GM18505 (cell line): ENCODE results near the gene RGS19.

Experiments
- ATAC-seq: cut with Tn5 transposase; IDR thresholded peaks from one replicate; pipeline ENCODE4 v1.9.1; 2021; ENCODE audit not compliant: unreplicated experiment
- POLR2A ChIP-seq: IDR thresholded peaks from 4 replicates; pipeline ENCODE4 v1.6.1; 2011; ENCODE audit warnings: borderline replicate concordance; ENCODE audit not compliant: insufficient read depth, insufficient read length; ENCODE audit errors: extremely low read depth

RGS19 gene

DNA sequence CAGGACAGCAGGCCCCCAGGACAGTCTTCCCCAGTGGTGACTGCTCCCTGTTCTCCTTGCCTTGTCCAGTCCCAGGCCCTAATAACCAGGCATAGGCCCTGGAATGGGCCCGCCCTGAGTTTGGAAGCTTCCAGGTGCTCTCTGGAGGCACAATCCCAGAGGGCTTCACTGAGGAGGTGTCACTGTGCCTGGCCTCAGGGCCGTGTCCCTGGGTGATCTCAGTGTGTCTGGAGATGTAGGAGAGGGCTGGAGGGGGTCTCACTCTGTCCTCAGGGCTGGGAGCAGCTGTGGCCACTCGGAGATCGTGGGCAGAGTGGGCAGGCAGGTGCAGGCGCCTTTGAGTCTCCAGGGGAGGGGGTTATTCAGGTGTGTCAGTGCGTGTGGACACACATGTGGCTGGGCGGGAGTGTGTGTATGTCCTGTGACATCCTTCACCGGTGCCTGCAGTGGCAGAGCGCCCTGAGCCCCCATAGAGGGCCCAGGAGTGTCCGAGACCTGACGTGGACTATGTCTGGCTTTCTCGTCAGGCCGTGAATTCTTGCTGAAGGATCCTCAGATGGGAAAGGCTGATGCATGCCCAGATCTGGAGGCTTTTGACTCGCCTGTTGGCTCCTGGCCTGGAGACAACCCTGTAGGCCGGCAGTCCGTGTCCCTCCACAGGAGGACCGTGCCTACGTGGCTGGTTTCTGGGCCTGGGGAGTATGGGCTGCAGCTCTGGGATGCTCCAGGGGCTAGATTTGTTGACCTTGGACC, 33.5 kb upstream of the RGS19 start:
- TF ChIP-seq POLR2A = no peak
- no peak for ATAC-seq

DNA sequence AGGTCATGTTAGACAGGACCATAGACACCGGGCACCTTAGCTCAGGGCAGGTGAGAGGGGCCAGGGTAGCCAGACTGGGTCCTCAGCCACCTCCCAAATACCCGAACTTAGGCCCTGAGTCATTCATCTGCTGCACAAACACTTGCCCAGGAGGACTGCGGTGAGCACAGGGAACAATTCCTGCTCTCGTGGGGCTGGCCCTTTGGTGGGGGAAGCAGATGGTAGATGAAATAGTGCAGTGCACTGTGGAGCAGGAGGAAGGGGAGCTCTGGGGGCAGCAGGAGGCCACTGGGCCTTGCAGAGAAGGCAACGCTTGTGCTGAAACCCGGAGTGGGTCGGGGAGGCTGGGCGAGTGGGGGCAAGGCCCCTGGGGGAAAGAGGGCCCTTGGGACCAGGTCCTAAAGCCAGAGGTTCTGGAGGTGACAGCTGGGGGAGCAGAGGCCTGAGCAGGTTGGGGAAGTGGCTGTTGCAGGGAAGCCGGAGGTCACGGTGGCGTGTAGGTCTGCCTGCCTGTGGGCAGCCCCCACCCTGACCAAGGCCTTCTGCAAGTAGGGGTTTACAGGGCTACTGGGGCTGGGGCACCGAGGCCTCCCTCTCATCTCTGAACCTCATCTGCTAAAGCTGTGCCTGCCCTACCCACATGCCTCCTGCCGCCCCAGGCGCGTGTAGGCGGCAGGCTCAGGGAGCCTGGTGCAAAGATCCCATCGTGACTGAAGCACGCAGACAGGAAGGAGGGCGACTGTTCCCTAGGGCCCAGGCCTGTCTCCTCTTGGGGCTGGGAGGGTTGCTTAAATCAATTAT, 32.7 kb upstream of the RGS19 start:
- ATAC-seq = no peak
- no peak for TF ChIP-seq POLR2A

DNA sequence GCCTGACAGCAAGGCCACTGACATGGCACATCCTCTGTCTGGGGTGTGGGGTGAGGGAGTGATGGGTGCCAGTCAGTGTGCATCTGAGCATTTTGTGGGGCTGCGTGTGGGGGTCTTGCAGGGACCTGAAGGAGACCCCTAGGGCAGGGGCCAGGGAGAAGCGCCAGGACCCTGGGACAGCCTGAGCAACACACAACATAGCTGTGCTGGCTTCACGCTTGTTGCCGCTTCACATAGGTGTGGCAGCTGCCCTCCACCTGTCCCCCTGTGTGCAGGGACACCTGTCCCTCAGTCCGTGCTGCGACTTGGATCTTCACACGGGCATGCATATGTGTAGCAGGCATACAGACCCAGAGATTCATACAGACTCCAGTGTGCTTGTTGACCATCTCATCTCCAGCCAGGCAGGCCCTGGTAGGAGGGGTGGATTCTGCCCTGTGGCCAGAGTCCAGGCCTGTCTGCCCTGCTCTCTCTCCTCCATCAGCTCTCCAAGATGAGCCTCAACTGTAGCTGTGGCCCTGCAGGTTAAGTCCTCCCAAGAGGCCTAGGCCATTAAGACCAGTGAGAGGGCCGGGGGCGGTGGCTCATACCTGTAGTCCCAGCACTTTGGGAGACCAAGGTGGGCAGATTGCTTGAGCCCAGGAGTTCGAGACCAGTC, 31.2 kb upstream of the RGS19 start:
- no peak for ATAC-seq
- TF ChIP-seq POLR2A = no peak

DNA sequence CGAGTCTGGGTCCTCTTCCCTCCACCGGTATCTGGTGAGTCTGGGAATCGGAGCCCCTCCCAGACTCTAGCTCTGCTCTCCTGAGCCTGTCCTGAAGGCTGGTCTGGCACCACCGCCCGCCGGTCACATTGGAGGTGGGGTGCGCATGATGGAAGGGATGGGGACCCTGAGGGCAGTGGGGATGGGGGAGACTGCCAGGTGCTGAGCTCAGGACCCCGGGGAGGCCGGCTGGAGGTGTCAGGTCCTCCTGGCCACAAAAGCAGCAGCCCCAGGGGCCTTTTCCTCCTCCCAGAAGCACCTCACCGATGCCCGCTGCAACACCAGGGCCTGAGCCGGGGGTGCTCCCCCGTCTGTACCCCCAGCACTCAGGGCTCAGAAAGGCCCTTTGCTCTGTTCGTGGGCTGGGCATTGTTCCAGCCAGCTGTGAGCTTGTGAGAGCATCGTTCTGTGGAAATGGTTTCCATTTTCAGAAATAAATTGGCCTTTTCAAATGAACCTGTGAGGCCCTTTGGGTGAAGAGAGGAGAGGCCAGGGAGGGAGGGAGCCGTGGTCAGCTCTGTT, 30.6 kb upstream of the RGS19 start:
- no peak for ATAC-seq
- no peak for TF ChIP-seq POLR2A

DNA sequence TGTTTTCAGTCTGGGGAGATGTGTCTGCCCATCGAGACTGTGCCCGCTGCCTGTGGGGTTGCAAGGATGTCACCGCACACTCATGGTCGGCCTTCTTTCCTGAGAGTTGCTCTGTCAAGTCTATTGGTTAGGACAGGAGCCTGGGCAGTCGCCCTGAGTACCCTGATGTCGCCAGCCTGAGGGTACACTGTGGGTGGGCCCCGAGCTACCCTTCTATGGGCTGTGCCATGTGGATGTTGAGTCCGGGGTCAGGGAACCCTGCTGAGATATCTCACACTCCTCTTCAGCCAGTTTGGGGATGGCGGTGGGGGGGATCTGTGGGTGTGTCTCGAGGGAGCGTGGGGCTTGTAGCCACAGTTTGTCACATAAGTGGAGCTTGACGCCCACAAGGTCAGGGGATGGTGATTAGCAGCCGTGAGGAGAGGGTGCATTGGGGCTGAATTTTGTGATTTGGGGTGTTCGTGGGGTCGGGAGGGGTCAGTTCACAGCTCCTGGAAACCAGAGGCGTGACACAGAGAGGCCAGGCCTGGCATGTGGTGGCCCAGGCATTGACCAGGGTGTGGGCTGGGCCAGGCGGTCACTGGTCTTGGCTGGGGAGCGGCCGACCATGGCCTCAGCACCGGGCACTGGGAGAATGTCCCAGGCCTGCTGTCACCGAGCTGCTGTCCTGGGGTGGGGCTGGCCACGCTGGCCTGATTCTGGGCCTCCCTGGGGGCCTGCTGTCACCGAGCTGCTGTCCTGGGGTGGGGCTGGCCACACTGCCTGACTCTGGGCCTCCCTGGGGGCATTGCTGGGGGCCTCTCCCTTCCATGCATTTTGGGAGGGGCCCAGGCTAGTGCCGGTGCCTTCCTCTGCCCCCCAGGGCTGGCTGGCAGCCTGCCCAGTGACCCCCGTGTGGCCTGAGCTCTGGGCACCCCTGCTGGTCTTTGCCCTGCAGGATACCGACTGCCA, 29.7 kb upstream of the RGS19 start:
- TF ChIP-seq POLR2A = no peak
- ATAC-seq = no peak

DNA sequence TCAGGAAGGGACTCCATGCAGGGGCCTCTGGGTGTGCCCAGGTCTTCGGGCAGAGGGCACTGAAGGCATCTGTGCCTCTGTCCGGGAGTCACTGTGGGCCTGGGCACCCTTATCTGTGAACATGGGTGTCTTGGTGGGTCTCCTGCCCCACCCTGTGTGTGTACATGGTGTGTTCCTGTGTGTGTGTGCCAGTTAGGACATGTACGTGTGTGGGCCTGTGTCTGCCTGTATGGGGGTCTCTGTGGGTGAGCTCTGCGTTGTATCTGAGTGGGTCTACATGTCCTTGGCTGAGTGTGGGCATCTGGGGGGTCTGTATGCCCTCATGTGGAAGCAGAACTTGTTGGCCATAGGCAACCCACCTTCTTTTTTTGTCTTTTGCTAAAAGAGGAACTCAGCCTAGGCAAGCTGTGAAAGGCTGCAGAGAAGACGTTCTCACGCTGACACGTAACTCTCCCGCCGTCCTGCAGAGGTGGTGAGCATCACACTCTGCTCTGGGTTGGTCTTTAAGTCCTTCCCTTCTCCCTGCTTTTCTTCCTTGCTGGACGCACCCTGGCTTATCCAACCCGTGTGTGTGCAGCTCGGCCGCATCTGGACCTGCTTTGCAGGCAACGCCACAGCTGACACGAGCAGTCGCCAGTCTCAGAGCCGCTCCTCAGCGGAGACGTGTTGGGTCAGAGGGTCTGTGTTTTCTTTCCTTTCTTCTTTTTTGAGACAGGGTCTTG, 28.6 kb upstream of the RGS19 start:
- TF ChIP-seq POLR2A = no peak
- ATAC-seq = no peak

DNA sequence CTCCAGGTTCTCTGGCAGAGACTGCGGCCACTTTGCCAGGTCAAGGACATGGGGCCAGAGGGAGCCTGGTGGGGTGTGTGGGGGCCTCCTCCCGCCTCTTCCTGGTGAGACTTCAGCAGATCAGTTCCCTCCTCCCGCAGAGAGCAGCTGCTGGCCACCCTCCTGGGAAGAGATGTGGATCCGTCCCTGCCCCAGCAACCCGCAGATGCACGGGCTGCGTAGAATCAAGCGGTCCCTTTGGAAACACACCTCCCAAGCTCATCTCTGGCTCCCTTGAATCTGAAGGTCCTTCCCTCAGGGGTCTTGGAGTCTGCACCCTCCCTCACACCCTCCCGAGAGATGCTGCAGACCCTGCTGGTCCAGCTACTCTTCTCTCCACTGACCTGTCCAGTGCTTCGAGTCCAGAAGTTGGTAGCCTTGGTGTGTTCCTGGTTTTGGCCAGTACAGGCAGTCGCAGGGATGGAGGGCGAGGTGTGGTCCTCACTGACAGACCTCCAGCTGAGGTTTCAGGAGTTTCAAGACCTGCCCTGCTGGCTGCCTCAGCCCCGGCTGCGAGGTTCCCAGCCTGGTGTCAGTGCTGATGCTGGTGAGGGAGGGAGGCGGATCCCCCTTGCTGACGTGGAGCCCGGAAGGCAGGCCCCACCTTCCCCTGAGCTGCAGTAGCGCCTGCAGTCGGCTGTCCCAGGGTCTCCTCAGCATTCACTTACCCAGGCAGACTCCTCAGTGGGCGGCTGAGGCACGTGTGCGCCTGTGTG, 27.8 kb upstream of the RGS19 start, which contains the start of gene NPBWR2:
NPBWR2 (minus strand) TSS at position 585 of the 755 bp plus-strand sequence. CDS start 734 bp downstream, outside the sequence.
- no peak for ATAC-seq

DNA sequence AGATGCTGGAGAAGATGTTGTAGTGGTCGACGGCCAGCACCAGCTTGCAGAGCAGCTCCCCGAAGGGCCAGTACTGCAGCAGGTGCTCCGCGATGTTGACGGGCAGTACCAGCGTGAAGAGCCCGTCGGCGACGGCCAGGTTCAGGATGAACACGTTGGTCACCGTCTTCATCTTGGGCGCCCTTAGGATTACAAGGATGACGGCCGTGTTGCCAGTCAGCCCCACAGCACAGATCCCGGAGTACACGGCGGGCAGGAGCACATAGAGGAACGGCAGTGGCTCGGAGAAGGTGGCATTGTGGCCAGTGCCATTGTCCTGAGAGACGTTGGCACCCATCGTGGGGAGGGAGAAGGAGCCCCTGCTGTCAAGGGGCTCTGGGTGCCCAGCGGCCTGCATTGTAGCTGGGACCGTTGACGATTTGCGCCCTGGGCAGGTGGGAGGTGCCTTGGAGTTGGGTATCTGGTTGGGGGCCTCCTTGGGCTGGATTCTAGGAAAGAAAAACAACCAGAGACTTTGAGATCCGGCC, 27.2 kb upstream of the RGS19 start:
- no peak for ATAC-seq
- no peak for TF ChIP-seq POLR2A

More for the DNA sequence above, 27.8 kb upstream of the RGS19 start, which contains the start of gene NPBWR2:
- no peak for TF ChIP-seq POLR2A

DNA sequence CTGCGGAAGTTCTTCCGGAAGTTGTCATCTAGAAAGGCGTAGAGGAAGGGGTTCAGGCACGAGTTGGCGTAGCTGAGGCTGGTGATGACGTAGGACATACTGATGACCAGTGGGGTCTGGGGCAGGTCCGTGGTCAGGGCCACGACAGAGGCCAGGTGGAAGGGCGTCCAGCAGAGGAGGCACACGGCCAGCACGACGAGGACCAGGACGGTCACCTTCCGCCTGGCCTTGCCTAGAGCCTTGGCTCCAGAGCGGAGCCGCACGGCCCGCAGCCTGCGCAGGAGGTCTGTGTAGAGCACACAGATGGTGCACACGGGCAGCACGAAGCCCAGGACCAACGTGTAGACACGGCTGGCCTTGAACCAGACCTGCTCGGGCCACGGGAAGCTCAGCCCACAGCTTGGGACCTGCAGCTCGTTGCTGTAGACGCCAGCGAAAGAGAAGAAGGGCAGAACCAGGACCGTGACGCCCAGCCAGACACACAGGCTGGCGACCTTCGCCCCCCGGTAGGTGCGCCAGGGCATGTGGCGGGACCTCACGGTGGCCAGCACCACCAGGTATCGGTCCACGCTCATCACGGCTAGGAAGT, 26.6 kb upstream of the RGS19 start:
- ATAC-seq = no peak
- no peak for TF ChIP-seq POLR2A

DNA sequence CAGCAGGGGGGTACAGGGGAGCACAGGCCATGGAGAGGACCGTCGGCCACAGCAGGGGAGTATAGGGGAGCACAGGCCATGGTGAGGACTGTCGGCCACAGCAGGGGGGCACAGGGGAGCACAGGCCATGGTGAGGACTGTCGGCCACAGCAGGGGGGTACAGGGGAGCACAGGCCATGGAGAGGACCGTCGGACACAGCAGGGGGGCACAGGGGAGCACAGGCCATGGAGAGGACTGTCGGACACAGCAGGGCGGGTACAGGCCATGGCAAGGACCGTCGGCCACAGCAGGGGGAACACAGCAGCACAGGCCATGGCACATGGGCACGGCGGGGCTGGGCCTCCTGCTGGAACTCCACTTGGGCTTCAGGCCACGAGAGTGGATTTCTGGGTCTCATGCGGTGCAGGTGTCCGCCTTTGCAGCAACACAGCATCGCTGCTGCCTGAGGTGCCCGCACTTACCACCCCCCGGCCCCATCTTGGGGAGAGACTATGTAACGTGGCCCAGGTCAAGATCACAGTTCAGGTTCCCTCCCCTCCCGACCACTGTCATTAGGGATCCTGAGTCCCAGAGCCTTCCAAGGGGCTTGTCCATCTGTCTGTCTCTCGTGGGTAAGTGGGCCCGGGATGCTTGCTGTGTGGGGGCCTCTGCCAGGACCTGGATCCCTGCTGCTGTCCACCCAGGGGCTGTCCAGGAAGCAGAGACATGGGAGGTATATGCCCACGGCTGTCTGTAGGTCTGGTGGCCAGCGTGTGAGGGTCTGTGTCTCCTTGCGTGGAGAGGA, 25.5 kb upstream of the RGS19 start:
- TF ChIP-seq POLR2A = no peak
- ATAC-seq = no peak
